22Rv1 (cell line): ENCODE data around the gene AGPAT4.

Experiments used
- H3K27ac ChIP-seq: fragments of 450-650 bp; 2 replicates; pipeline ENCODE4 v1.5.1; 2017
- ZFX ChIP-seq: fragments of 450-650 bp; IDR thresholded peaks from 2 replicates; pipeline ENCODE4 v1.6.1; 2017; ENCODE audit warnings: antibody characterized with exemption, borderline replicate concordance
- TF ChIP-seq, protein P1 (sequence below): fragments of 450-650 bp; IDR thresholded peaks from 2 replicates; pipeline ENCODE4 v1.5.1; 2017; ENCODE audit warnings: mild to moderate bottlenecking

Gene AGPAT4

DNA sequence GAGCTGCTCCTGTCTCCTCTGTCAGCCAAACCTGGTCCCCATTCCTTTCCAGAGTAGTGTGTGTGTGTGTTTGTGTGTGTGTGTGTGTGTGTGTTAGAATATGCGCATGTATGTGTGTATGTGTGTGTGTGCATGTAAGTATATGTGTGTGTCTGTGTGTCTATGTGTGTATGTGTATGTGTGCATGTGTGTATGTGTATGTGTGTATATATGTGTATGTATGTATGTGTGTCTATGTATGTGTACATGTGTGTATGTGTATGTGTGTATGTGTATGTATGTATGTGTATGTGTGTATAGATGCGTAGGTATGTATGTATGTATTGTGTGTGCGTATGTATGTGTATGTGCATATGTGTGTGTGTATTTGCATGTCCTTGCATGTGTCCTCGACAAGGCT, 79.5 kb downstream of the AGPAT4 start:
- TF ChIP-seq ZFX: no peak
- TF ChIP-seq, protein P1, sequence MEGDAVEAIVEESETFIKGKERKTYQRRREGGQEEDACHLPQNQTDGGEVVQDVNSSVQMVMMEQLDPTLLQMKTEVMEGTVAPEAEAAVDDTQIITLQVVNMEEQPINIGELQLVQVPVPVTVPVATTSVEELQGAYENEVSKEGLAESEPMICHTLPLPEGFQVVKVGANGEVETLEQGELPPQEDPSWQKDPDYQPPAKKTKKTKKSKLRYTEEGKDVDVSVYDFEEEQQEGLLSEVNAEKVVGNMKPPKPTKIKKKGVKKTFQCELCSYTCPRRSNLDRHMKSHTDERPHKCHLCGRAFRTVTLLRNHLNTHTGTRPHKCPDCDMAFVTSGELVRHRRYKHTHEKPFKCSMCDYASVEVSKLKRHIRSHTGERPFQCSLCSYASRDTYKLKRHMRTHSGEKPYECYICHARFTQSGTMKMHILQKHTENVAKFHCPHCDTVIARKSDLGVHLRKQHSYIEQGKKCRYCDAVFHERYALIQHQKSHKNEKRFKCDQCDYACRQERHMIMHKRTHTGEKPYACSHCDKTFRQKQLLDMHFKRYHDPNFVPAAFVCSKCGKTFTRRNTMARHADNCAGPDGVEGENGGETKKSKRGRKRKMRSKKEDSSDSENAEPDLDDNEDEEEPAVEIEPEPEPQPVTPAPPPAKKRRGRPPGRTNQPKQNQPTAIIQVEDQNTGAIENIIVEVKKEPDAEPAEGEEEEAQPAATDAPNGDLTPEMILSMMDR: no peak
- H3K27ac ChIP-seq: no peak overlapping the region

DNA sequence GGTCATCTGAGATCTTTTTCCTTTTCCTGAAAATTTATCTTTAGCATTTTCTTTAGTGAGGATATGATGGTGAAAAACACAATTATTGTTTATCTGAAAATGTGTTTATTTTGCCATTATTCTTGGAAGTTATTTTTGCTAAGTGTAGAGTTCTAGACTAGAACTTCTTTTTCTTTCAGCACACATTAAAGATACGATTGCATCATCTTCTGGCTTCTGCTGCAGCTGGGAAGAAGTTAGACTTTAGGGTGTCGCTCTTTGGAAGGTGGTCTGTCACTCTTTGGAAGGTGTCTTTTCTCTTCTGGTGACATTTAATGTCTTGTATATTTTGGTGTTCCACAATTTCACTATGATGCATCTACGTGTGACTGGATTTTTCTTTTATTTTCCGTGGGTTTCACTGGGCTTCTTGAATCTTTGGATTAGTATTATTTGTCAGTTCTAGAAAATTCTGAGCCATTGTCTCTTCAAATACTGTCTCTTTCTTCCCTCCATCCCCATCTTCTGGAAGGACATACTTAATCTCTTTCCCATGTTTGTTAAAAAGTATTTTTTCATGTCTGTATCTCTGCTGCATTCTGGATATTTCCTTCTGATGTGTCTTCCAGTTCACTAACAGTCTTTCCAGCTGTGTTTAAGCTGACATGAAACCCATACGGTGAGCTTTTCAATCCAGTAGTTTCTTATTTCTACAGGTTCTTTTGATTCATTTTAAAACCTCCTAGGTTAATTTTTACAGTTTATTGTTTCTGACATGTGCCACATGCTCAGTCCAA, 81.0 kb downstream of the AGPAT4 start:
- H3K27ac ChIP-seq: no peak overlapping the region
- TF ChIP-seq, protein P1: no peak
- no peak for TF ChIP-seq ZFX

DNA sequence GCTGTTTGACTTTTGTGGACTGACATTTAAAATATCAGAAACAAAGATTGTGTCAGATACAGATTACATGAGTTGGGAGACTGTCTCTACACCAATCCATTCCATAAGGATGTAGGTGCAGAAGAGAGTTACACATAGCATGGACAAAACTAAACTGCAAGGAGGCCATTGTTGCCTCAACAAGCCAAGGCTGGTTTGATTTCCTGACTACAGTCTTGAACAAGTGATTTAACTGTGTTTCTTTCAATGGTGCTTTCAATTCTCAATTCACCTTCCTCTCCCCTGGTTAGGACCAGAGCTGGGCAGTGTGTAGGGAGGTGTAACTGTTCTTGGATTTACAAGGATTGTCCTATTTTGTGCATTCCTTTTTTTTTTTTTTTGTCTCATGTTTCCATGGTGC, 82.2 kb downstream of the AGPAT4 start:
- TF ChIP-seq, protein P1: no peak
- no peak for TF ChIP-seq ZFX
- H3K27ac ChIP-seq: no peak overlapping the region

DNA sequence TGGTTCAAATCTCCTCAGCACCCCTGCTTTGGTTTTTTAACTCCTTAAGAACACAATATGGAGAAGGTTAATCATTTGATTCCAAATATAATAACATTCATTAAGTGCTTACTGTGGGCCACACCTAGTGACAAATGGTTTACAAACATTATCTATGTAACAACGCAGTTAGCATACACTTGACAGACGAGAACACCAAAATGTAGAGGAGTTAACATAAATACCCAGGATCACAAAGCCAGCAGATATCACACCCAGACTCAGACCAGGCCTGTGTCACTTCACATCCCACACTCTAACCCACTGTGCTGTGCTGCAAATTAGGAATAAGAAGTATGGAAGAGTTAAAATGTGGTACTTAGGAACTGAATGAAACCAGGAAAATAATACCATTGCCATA, 82.9 kb downstream of the AGPAT4 start:
- H3K27ac ChIP-seq: no peak overlapping the region
- TF ChIP-seq, protein P1: no peak
- TF ChIP-seq ZFX: no peak

DNA sequence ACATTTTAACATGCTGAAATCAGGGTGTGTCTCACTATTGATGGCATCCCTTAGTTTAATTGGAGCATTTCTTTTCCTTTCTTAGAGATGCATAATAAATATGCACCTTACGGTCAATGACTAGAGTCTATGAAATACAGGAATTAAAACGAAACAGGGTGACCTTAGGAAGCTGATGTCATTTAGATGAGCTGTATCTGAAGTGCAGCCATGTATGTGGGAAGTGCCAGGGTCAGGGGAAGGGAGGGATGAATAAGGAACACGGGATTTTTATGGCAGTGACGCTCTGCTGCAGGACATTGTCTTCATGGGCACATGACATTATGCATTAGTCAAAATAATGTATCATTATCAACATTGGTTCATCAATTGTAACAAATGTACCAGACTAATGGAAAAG, 84.0 kb downstream of the AGPAT4 start:
- no peak for TF ChIP-seq ZFX
- TF ChIP-seq, protein P1: no peak
- no peak overlapping the region for H3K27ac ChIP-seq

DNA sequence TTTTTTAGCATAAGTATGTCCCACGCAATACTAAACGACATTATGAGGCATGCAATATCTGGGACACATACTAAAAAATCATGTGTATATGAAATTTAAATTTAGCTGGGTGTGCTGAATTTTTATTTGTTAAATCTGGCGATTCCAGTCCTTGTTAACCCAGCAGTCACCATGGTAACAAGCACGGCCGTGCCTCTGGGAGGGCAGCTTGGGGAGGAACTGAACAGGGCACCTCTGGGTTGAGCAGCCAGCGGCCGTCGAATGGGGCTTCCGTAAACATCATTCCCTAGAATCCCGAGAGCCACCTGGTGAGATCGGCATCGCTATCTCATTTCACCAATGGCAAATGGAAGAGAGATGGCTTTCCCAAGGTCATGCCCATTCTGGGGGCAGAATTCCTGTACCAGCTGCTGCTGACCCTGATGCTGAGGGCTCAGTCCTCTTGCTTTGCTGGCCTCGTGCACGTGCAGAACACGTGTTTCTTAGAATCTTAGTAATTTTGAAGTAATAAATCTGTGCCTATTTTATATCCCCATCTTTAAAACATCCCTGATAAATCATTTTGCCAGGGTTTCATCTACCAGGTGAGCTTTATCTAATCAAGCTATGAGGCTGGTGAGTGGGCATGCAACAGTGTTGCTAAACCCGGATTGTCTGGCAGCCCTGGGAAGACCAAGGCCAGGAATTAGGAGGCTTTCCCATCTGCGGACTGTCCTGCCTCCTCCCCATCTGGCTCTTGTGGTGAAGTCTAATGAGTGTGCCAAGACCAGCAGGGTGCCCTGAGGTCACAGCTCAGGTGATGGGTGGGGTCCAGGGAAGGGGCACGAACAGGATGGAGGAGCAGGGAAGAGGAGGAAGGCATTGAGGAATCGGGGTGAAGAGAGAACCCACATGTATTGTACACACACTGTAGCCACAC, 85.1 kb downstream of the AGPAT4 start:
- H3K27ac ChIP-seq: no peak overlapping the region
- no peak for TF ChIP-seq ZFX
- TF ChIP-seq, protein P1: no peak
